Measurements from ENCODE around the gene PFDN2.

PFDN2 gene

DNA sequence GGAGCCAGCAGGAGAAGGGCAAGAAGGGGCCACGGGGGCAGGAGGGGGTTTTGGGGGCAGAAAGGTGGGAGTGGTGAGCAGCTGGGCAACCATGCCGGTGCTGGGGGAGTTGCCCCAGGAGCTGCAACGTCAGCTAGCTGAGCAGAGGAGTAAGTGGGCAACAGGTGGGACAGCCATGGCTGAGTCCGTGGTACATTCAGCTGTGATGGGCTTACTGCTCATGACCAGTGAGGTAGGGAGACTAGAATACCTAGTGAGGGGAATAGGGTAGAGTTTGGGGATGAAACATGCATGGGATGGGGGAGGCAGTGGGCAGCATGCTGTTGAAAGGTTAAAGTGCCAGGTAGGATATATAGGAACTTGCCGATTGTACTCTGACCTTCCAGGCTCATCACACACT, 43.8 kb upstream of the PFDN2 start:
- Histone ChIP-seq H3K27me3 (ENCODE audit: low read depth, low read length) (no peaks in the 10 kb centered on the region), H3K4me1 (ENCODE audit: low read length) (peaks cover 21% of the 10 kb centered on the region), H3K9me3 (ENCODE audit: insufficient read depth, low read length) (no peaks in the 10 kb centered on the region), H2AFZ (ENCODE audit: low read depth, low read length) (no peak overlapping the region), H3K4me3 (ENCODE audit: low read length) (no peak overlapping the region), H4K20me1 (ENCODE audit: insufficient read depth, low read length) (no peaks in the 10 kb centered on the region), H3K9ac (ENCODE audit: low read length) (no peak overlapping the region), H3K4me2 (ENCODE audit: low read length) (no peak overlapping the region), H3K36me3 (replicated peaks; ENCODE audit: low read depth, low read length) (peaks cover 29% of the 10 kb centered on the region), H3K79me2 (ENCODE audit: low read length) (peaks cover 14% of the 10 kb centered on the region), H3K27ac (ENCODE audit: low read length) (no peak overlapping the region)
- TF ChIP-seq CTCF (IDR thresholded peaks at IDR 0.05; ENCODE audit: low read depth, low read length), result no peak
- no peak for TF ChIP-seq EZH2phosphoT487 (IDR thresholded peaks at IDR 0.05; ENCODE audit: low read depth)

DNA sequence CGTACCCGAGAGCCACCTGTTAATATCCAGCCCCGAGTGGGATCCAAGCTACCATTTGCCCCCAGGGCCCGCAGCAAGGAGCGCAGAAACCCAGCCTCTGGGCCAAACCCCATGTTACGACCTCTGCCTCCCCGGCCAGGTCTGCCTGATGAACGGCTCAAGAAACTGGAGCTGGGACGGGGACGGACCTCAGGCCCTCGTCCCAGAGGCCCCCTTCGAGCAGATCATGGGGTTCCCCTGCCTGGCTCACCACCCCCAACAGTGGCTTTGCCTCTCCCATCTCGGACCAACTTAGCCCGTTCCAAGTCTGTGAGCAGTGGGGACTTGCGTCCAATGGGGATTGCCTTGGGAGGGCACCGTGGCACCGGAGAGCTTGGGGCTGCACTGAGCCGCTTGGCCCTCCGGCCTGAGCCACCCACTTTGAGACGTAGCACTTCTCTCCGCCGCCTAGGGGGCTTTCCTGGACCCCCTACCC, 42.9 kb upstream of the PFDN2 start:
- Histone ChIP-seq H3K4me3 (ENCODE audit: low read length) (no peak overlapping the region), H4K20me1 (ENCODE audit: insufficient read depth, low read length) (no peaks in the 10 kb centered on the region), H3K36me3 (replicated peaks; ENCODE audit: low read depth, low read length) (peaks cover 29% of the 10 kb centered on the region), H3K27me3 (ENCODE audit: low read depth, low read length) (no peaks in the 10 kb centered on the region), H3K9me3 (ENCODE audit: insufficient read depth, low read length) (no peaks in the 10 kb centered on the region), H3K79me2 (ENCODE audit: low read length) (peaks cover 15% of the 10 kb centered on the region), H3K4me1 (ENCODE audit: low read length) (peaks cover 21% of the 10 kb centered on the region), H3K9ac (ENCODE audit: low read length) (no peak overlapping the region), H3K4me2 (ENCODE audit: low read length) (peak overlapping the region; percentile 93; the same call in 1 of the 2 replicates), H2AFZ (ENCODE audit: low read depth, low read length) (no peak overlapping the region), H3K27ac (ENCODE audit: low read length) (no peak overlapping the region)
- TF ChIP-seq EZH2phosphoT487 (IDR thresholded peaks at IDR 0.05; ENCODE audit: low read depth) (no peak), CTCF (IDR thresholded peaks at IDR 0.05; ENCODE audit: low read depth, low read length) (no peak)

DNA sequence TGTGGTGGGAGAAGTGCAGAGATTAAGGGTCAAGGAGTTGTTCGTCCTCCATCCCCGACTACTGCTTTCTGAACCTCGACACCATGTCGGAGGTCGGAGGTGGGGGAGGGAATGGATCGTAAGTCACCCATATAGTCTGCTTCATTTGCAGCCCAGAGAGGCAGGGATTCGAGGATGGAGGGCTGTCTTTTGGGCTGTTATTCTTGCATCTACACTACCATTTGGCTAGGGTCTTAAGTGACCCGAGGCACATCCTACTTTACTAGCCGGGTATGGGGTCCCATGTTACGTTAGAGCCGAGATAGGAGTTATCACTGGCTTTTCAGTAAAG, 42.0 kb upstream of the PFDN2 start:
- Histone ChIP-seq H3K9me3 (ENCODE audit: insufficient read depth, low read length) (no peaks in the 10 kb centered on the region), H3K79me2 (ENCODE audit: low read length) (peaks cover 24% of the 10 kb centered on the region), H3K27ac (ENCODE audit: low read length) (peak overlapping the region; percentile 45), H3K4me2 (ENCODE audit: low read length) (peak overlapping the region; percentile 93), H4K20me1 (ENCODE audit: insufficient read depth, low read length) (no peaks in the 10 kb centered on the region), H3K36me3 (replicated peaks; ENCODE audit: low read depth, low read length) (peaks cover 27% of the 10 kb centered on the region), H3K27me3 (ENCODE audit: low read depth, low read length) (no peaks in the 10 kb centered on the region), H3K4me1 (ENCODE audit: low read length) (peaks cover 16% of the 10 kb centered on the region), H3K9ac (ENCODE audit: low read length) (peak overlapping the region; percentile 84), H2AFZ (ENCODE audit: low read depth, low read length) (peak overlapping the region; percentile 10; the same call in 1 of the 2 replicates), H3K4me3 (ENCODE audit: low read length) (peak overlapping the region; percentile 86)
- no peak for TF ChIP-seq EZH2phosphoT487 (IDR thresholded peaks at IDR 0.05; ENCODE audit: low read depth)
- no peak for TF ChIP-seq CTCF (IDR thresholded peaks at IDR 0.05; ENCODE audit: low read depth, low read length)

GRCh38 chr1:161159087-161159912, 41.5 kb upstream of the PFDN2 start, which contains the start of gene USP21:
USP21 (plus strand) TSS chr1:161159500; CDS start chr1:161160641, 1,141 bp downstream.
- H3K79me2 ChIP-seq (ENCODE audit: low read length), result peaks cover 29% of the 10 kb centered on the region
- H3K4me1 ChIP-seq (ENCODE audit: low read length), result peaks cover 18% of the 10 kb centered on the region
- peaks cover 23% of the 10 kb centered on the region for H3K36me3 ChIP-seq (replicated peaks; ENCODE audit: low read depth, low read length)
- no peaks in the 10 kb centered on the region for H4K20me1 ChIP-seq (ENCODE audit: insufficient read depth, low read length)
- no peaks in the 10 kb centered on the region for H3K9me3 ChIP-seq (ENCODE audit: insufficient read depth, low read length)
- H3K4me3 ChIP-seq (ENCODE audit: low read length), result peak within 1 kb of the TSS; percentile 86
- TF ChIP-seq EZH2phosphoT487 (IDR thresholded peaks at IDR 0.05; ENCODE audit: low read depth) (no peak), CTCF (IDR thresholded peaks at IDR 0.05; ENCODE audit: low read depth, low read length) (peak; percentile 25; the same call in 1 of the 2 replicates)
- H3K27me3 ChIP-seq (ENCODE audit: low read depth, low read length), result no peaks in the 10 kb centered on the region
- H2AFZ ChIP-seq (ENCODE audit: low read depth, low read length), result peak within 1 kb of the TSS; percentile 57; the same call in 1 of the 2 replicates
- peak within 1 kb of the TSS; percentile 45 for H3K27ac ChIP-seq (ENCODE audit: low read length)
- peak within 1 kb of the TSS; percentile 84 for H3K9ac ChIP-seq (ENCODE audit: low read length)
- H3K4me2 ChIP-seq (ENCODE audit: low read length), result peak within 1 kb of the TSS; percentile 93
